Mesenteric fat pad (tissue), 1 donor: ENCODE data around the gene TADA3. TPM values are rescaled to one million over a fixed set of nuclear protein-coding genes. Genes with fewer than 3 reads are reported as not detected.

Experiments used
- DNase-seq: peaks from one replicate; pipeline ENCODE4 v3.0.0-alpha.2; 2020; ENCODE audit warnings: low spot score
- total RNA-seq: library from RNA; stranded (reverse); fragmentation: NEBNext Ultra II Directional; extraction: Animal tissue kit (Norgen Biotek cat#: 25700); gene quantifications from one replicate; pipeline ENCODE4 v1.2.1, GENCODE V29; 2021
- donor health status: DM: yes; HTN: yes; CAD: no.

The TADA3 gene
- total RNA-seq, 1 donor from 2014 or later = 40.4 TPM

- no peak for DNase-seq
Observed at GRCh38 chr3:9730657-9731205, 61.5 kb downstream of the TADA3 start.

Other genes starting within 250 kb of the TADA3 start
- not detected for gene LHFPL4, start 238.7 kb downstream of the TADA3 start, total RNA-seq
- gene MTMR14, start 143.0 kb downstream of the TADA3 start, total RNA-seq = 32.5 TPM
- gene CPNE9, start 88.6 kb downstream of the TADA3 start, total RNA-seq = not detected
- gene BRPF1, start 60.7 kb downstream of the TADA3 start, total RNA-seq = 18.7 TPM
- gene OGG1, start 42.5 kb downstream of the TADA3 start, total RNA-seq = 14.4 TPM
- gene CAMK1, start 22.5 kb downstream of the TADA3 start, total RNA-seq = 98.6 TPM
- gene ARPC4, start 609 bp upstream of the TADA3 start, total RNA-seq = 151 TPM
- gene TTLL3, start 17.8 kb upstream of the TADA3 start, total RNA-seq = 31.0 TPM
- 25.6 TPM for gene RPUSD3, start 51.5 kb upstream of the TADA3 start, total RNA-seq
- gene CIDEC, start 87.8 kb upstream of the TADA3 start, total RNA-seq = 880 TPM
- gene JAGN1, start 98.1 kb upstream of the TADA3 start, total RNA-seq = 49.8 TPM
- gene IL17RE, start 110.4 kb upstream of the TADA3 start, total RNA-seq = 20.2 TPM
- gene IL17RC, start 124.6 kb upstream of the TADA3 start, total RNA-seq = 28.8 TPM
- gene CRELD1, start 141.4 kb upstream of the TADA3 start, total RNA-seq = 24.8 TPM
- 1.6 TPM for gene PRRT3, start 159.9 kb upstream of the TADA3 start, total RNA-seq
- gene EMC3, start 194.4 kb upstream of the TADA3 start, total RNA-seq = 143 TPM
- 2.8 TPM for gene FANCD2, start 234.0 kb upstream of the TADA3 start, total RNA-seq